MM.1S (cell line): ENCODE results near the gene RHOC.

ENCODE experiments used
- CTCF ChIP-seq: fragments of 300-600 bp; sonication (generic); IDR thresholded peaks from 2 replicates; pipeline ENCODE4 v1.5.1; 2016; ENCODE audit warnings: antibody characterized with exemption, low read length, mixed read lengths
- EZH2phosphoT487 ChIP-seq: fragments of 300-600 bp; sonication (generic); IDR thresholded peaks from 2 replicates; pipeline ENCODE4 v1.6.1; 2018; ENCODE audit warnings: antibody characterized with exemption, low read length

DNA sequence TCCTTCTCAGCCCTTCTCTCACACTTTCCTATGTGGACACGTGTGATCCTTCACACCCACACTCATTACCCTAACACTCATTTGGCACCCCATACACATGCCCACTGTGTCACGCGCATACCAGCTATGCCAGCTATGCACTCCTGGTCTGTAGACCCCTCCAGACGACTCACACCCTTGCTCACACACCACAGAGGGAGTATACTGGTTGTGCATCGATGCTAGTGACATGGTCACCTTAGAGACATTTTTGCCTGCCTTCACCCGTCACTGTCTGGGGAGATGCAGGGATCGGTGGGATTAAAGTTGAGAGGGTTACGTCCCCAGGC lies 16.5 kb upstream of the RHOC start:
- TF ChIP-seq CTCF, result no peak
- TF ChIP-seq EZH2phosphoT487, result no peak
